ENCODE measurements around the gene AK1. TPM values are rescaled to one million over a fixed set of nuclear protein-coding genes. Genes with fewer than 3 reads are reported as not detected.

AK1 gene
- total and polyA plus RNA-seq, 2 of the 13 experiments (the other 11 are each of a cell fraction or from before 2014, with no cell fraction given) = 19.1 to 32.8 TPM

DNA sequence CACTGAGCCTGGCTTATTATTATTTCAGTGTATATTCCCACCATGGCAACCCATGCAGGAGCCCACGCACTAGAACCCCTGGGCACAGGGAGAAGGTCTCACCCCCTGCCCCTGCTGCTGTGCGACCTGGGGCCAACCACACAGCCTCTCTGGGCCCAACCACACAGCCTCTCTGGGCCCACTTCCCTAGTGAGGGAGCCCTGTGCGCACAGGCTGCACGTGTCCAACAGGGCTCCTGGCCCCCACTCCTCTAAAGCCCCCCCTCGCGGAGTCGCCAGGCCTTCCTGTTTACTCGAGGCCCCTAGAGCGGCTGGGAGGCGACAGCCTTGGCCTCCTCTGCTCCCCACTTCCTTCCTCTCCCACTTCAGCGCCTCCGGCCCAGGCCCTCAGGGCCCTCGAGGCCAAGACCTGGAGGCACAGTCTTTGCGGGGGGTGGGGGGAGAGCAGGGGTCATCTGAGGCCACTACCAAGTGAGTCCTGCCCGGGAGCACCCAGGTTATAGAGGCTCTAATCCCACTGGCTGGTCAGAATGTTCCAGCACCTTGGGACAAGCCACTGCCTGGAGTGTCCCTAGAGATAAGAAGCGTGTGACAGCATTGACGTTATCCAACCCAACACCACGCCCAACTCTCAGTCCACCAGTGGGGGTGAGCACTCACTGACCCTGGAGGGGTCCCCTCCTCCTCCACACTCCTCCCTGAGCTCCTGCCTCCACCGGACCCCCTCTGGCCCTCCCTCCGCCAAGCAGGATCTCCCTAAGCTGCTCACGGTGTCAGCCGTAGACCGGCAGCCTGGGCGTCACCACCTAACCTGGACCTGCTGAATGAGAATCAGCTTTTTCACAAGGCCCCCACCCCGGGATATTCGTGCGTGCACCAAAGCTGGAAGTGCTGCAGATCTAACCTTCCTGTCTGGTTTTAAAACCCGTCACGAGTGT, 15.1 kb downstream of the AK1 start:
- H3K9ac ChIP-seq (ENCODE audit: insufficient read depth, low read depth, low read length) = peak overlapping the region; percentile 20; the same call in 1 of the 2 replicates
- no peak overlapping the region for H3K27ac ChIP-seq (ENCODE audit: extremely low read length, insufficient read depth, low read length)
- peak overlapping the region in 1 of 3 experiments; percentile 43; a peak in 1 of 6 replicates for H3K4me3 ChIP-seq (replicated peaks in 1 of 3; ENCODE audit: insufficient read depth in 1 of 3, low read depth in 2 of 3, low read length in 3 of 3)
- ATAC-seq (peak; percentile 45), FAIRE-seq (no peak), DNase-seq (ENCODE audit: low spot score) (no peak)
- H3K27me3 ChIP-seq (ENCODE audit: control insufficient read depth in 1 of 2, insufficient read depth in 2 of 2, low read length in 2 of 2) = no peaks in the 10 kb centered on the region
- intact Hi-C loops (cut with micrococcal nuclease; ENCODE audit: unreplicated experiment) = no loop called here
- in situ Hi-C loops (cut with HindIII; ENCODE audit: extremely low pct_ligation_motif_present, low pct_unique_long_range_greater_than_20kb) = no loop called here
- peak overlapping the region; percentile 46 for H3K4me2 ChIP-seq (ENCODE audit: low read depth, low read length)
- 27% methylated on average over 23 of the region's 29 CpGs for WGBS (ENCODE audit: low lambda C conversion rate)
- H3K79me2 ChIP-seq (ENCODE audit: insufficient read depth, low read length) = no peaks in the 10 kb centered on the region
- BruUV-seq (replicated peaks) = no TSS peak
- H3K4me1 ChIP-seq (ENCODE audit: insufficient read depth, low read length) = peaks cover 65% of the 10 kb centered on the region
- H3K36me3 ChIP-seq (replicated peaks in 1 of 2; ENCODE audit: control insufficient read depth in 1 of 2, insufficient read depth in 2 of 2, low read length in 2 of 2) = no peaks in the 10 kb centered on the region
- no peaks in the 10 kb centered on the region for H3K9me3 ChIP-seq (ENCODE audit: low read length)
- POLR2A ChIA-PET = interaction anchor here (1.4 kb wide), 1 partner anchor 69 kb away, joined by 3 read pairs; no protein-coding TSS in a partner anchor
- CTCF ChIA-PET (ENCODE audit: low intra/inter-chr PET ratio, low total read pairs) = no interaction called here
- no peaks in the 10 kb centered on the region for H4K20me1 ChIP-seq (ENCODE audit: insufficient read depth, low read length)
- no peak overlapping the region for H2AFZ ChIP-seq (ENCODE audit: low read length)
- TF ChIP-seq, protein P1, sequence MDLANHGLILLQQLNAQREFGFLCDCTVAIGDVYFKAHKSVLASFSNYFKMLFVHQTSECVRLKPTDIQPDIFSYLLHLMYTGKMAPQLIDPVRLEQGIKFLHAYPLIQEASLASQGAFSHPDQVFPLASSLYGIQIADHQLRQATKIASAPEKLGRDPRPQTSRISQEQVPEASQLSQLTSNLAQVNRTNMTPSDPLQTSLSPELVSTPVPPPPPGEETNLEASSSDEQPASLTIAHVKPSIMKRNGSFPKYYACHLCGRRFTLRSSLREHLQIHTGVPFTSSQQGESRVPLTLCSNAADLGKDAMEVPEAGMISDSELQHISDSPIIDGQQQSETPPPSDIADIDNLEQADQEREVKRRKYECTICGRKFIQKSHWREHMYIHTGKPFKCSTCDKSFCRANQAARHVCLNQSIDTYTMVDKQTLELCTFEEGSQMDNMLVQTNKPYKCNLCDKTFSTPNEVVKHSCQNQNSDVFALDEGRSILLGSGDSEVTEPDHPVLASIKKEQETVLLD (CRISPR knock-in tag; IDR thresholded peaks at IDR 0.05; ENCODE audit: low read depth) = no peak
- no peak for TF ChIP-seq ZNF839 (CRISPR knock-in tag; IDR thresholded peaks at IDR 0.05; ENCODE audit: borderline replicate concordance)
- TF ChIP-seq ZNF20 (CRISPR knock-in tag; IDR thresholded peaks at IDR 0.05) = no peak
- TF ChIP-seq EP300 (IDR thresholded peaks at IDR 0.05; ENCODE audit: low read depth in 2 of 2, low read length in 2 of 2) = peak in 1 of 2 experiments; percentile 33; a peak in 1 of 4 replicates
- TF ChIP-seq EP300 (CRISPR knock-in tag; IDR thresholded peaks at IDR 0.05; ENCODE audit: borderline replicate concordance) = no peak
- no peak for TF ChIP-seq ZNF766 (CRISPR knock-in tag; IDR thresholded peaks at IDR 0.05; ENCODE audit: borderline replicate concordance)
- no peak for TF ChIP-seq CREBL2 (CRISPR knock-in tag; IDR thresholded peaks at IDR 0.05; ENCODE audit: borderline replicate concordance)
- TF ChIP-seq, protein P2, sequence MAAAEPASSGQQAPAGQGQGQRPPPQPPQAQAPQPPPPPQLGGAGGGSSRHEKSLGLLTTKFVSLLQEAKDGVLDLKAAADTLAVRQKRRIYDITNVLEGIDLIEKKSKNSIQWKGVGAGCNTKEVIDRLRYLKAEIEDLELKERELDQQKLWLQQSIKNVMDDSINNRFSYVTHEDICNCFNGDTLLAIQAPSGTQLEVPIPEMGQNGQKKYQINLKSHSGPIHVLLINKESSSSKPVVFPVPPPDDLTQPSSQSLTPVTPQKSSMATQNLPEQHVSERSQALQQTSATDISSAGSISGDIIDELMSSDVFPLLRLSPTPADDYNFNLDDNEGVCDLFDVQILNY (CRISPR knock-in tag; conservative IDR thresholded peaks at IDR 0.05) = no peak
- TF ChIP-seq ZFP36L1 (CRISPR knock-in tag; IDR thresholded peaks at IDR 0.05) = no peak
- no peak for TF ChIP-seq ZNF773 (CRISPR knock-in tag; IDR thresholded peaks at IDR 0.05; ENCODE audit: borderline replicate concordance)
- no peak for TF ChIP-seq USF2 (IDR thresholded peaks at IDR 0.05; ENCODE audit: low read depth, low read length)
- no peak for TF ChIP-seq USF2 (CRISPR knock-in tag; IDR thresholded peaks at IDR 0.05; ENCODE audit: borderline replicate concordance)
- TF ChIP-seq ZFP62 (CRISPR knock-in tag; IDR thresholded peaks at IDR 0.05) = no peak
- no peak for TF ChIP-seq ZNF83 (CRISPR knock-in tag; IDR thresholded peaks at IDR 0.05; ENCODE audit: borderline replicate concordance)
- TF ChIP-seq ZSCAN29 (CRISPR knock-in tag; conservative IDR thresholded peaks at IDR 0.05) = no peak
- no peak for TF ChIP-seq AHR (CRISPR knock-in tag; IDR thresholded peaks at IDR 0.05)
- no peak for TF ChIP-seq ZNF333 (CRISPR knock-in tag; IDR thresholded peaks at IDR 0.05; ENCODE audit: borderline replicate concordance)
- no peak for TF ChIP-seq ZFP1 (CRISPR knock-in tag; IDR thresholded peaks at IDR 0.05)
- TF ChIP-seq MED13 (CRISPR knock-in tag; IDR thresholded peaks at IDR 0.05) = no peak

Measured in HepG2 (cell line).